Measurements from ENCODE around the gene MCL1.

DNA sequence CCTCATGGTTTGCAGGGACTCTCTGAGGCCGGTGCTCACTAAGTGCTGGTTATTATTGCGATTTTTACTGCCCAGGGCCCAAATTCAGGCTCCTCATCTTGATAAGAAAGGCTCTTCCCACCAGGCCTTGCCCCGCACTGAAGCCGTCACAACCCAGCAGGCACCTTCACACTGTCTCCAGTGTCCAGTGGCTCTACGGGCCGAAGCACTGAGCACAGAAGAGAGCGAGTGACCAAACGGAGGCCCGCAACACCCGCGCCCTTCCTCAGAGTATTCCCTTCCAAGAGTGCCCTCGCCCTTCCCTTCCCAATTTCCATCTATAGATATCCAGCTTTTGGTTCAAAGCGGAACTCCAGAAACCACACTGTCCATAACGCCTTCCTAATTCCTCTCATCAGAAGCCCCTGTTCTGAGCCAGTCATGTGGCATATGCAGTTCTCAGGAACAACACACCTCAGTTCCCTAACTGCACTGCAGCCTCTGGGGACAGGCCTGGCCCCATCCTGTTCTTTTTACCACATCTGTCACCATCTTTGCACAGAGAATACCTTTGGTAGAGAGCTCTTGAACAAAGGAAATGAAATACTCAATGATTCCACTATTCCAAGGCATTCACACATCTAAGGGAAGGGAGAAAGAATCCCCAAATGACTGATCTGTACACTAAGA, 48.8 kb downstream of the MCL1 start:
- TF ChIP-seq, protein P1, sequence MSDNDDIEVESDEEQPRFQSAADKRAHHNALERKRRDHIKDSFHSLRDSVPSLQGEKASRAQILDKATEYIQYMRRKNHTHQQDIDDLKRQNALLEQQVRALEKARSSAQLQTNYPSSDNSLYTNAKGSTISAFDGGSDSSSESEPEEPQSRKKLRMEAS (IDR thresholded peaks at IDR 0.05; ENCODE audit: low read depth, low read length): no peak
- TF ChIP-seq, protein P2, sequence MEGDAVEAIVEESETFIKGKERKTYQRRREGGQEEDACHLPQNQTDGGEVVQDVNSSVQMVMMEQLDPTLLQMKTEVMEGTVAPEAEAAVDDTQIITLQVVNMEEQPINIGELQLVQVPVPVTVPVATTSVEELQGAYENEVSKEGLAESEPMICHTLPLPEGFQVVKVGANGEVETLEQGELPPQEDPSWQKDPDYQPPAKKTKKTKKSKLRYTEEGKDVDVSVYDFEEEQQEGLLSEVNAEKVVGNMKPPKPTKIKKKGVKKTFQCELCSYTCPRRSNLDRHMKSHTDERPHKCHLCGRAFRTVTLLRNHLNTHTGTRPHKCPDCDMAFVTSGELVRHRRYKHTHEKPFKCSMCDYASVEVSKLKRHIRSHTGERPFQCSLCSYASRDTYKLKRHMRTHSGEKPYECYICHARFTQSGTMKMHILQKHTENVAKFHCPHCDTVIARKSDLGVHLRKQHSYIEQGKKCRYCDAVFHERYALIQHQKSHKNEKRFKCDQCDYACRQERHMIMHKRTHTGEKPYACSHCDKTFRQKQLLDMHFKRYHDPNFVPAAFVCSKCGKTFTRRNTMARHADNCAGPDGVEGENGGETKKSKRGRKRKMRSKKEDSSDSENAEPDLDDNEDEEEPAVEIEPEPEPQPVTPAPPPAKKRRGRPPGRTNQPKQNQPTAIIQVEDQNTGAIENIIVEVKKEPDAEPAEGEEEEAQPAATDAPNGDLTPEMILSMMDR (IDR thresholded peaks at IDR 0.05; ENCODE audit: low read depth, low read length): no peak
- TF ChIP-seq POLR2A (IDR thresholded peaks at IDR 0.05; ENCODE audit: extremely low read depth, insufficient read length) (no peak), MYC (IDR thresholded peaks at IDR 0.05; ENCODE audit: low read depth, low read length) (no peak)
